B cell (primary cell): ENCODE results near the gene SPRYD3. TPM values are rescaled to one million over a fixed set of nuclear protein-coding genes. Genes with fewer than 3 reads are reported as not detected.

Experiments
- ATAC-seq: fragments of 200-7000 bp; cut with Tn5 transposase; one replicate; pipeline ENCODE4 v1.10.0; 2021; ENCODE audit warnings: low read depth, mild to moderate bottlenecking, moderate number of reproducible peaks, moderate library complexity
- CTCF ChIA-PET: fragments of 350-600 bp; sonication (Branson Sonifier 250); formaldehyde crosslinking; loops from one replicate; lab custom pipeline; 2021; ENCODE audit warnings: antibody characterized with exemption, inconsistent platforms; lab: Charles Lee
- POLR2A ChIA-PET: fragments of 350-600 bp; sonication (Branson Sonifier 250); formaldehyde crosslinking; loops from one replicate; lab custom pipeline; 2021; ENCODE audit warnings: antibody characterized with exemption; lab: Charles Lee
- DNase-seq: peaks from one replicate; pipeline ENCODE4 v3.0.0; 2013
- H2AFZ ChIP-seq: 2 replicates; pipeline ENCODE4 v1.6.1; 2012; ENCODE audit warnings: mild to moderate bottlenecking, low read depth, low read length; ENCODE audit not compliant: insufficient read depth, poor library complexity, severe bottlenecking
- H3K27ac ChIP-seq, 2 donors: 1 replicate in 1 of 2; 2 replicates in 1 of 2; pipeline ENCODE4 v1.5.1; 2012 to 2013; ENCODE audit warnings: low read length in 2 of 2, mild to moderate bottlenecking in 2 of 2, moderate library complexity in 1 of 2
- H3K27me3 ChIP-seq, 4 experiments: fragments of 200-600 bp in 1 of 4; sonication (generic) in 1 of 4; replicated peaks in 1 of 4; 1 replicate in 2 of 4; 2 replicates in 2 of 4; pipeline versions ENCODE4 v1.6.1 to v1.7.0; 2013 to 2016; ENCODE audit warnings: low read length in 3 of 4, mild to moderate bottlenecking in 2 of 4, mixed read lengths in 1 of 4, moderate library complexity in 1 of 4; ENCODE audit not compliant: insufficient read depth in 4 of 4, control insufficient read depth in 3 of 4; ENCODE audit errors: control extremely low read depth in 1 of 4
- H3K36me3 ChIP-seq, 2 experiments: replicated peaks in 1 of 2; 1 replicate in 1 of 2; 2 replicates in 1 of 2; pipeline versions ENCODE4 v1.6.1 to v1.7.1; 2013; ENCODE audit warnings: low read length in 1 of 2; ENCODE audit not compliant: insufficient read depth in 2 of 2, control insufficient read depth in 1 of 2; ENCODE audit errors: control extremely low read depth in 1 of 2, extremely low read depth in 1 of 2
- H3K4me1 ChIP-seq, 2 donors: fragments of 200-600 bp in 1 of 2; sonication (generic) in 1 of 2; 1 replicate in 1 of 2; 2 replicates in 1 of 2; pipeline versions ENCODE4 v1.5.1 to v1.6.1; 2013 to 2017; ENCODE audit warnings: low read length in 2 of 2; ENCODE audit not compliant: control insufficient read depth in 2 of 2, insufficient read depth in 2 of 2
- H3K4me2 ChIP-seq: replicated peaks from 2 replicates; pipeline ENCODE3; 2012; ENCODE audit warnings: mild to moderate bottlenecking, low read depth, low read length; ENCODE audit not compliant: poor library complexity, severe bottlenecking
- H3K4me3 ChIP-seq, 5 experiments: fragments of 200-600 bp in 1 of 5; sonication (generic) in 1 of 5; 1 replicate in 3 of 5; 2 replicates in 2 of 5; pipeline versions ENCODE4 v1.5.1 to v1.7.0; 2011 to 2016; ENCODE audit warnings: low read length in 4 of 5, mild to moderate bottlenecking in 4 of 5, low read depth in 2 of 5, control low read depth in 1 of 5, moderate library complexity in 1 of 5; ENCODE audit not compliant: insufficient read depth in 1 of 5; ENCODE audit errors: control extremely low read depth in 1 of 5, extremely low read depth in 1 of 5
- H3K79me2 ChIP-seq: fragments of 200-600 bp; sonication (generic); one replicate; pipeline ENCODE4 v1.6.0; 2016; ENCODE audit warnings: low read length; ENCODE audit not compliant: control insufficient read depth, insufficient read depth
- H3K9ac ChIP-seq: fragments of 200-600 bp; sonication (generic); 2 replicates; pipeline ENCODE4 v1.6.1; 2017; ENCODE audit warnings: mild to moderate bottlenecking, low read length, moderate library complexity
- H3K9me3 ChIP-seq, 3 donors: one replicate each; pipeline versions ENCODE4 v1.6.1 to v1.7.1; 2013; ENCODE audit warnings: low read length in 2 of 3; ENCODE audit not compliant: control insufficient read depth in 2 of 3, insufficient read depth in 1 of 3; ENCODE audit errors: control extremely low read depth in 1 of 3
- H4K20me1 ChIP-seq: 2 replicates; pipeline ENCODE4 v1.6.0; 2012; ENCODE audit warnings: mild to moderate bottlenecking, low read length; ENCODE audit not compliant: insufficient read depth, control insufficient read depth, poor library complexity, severe bottlenecking
- H3K27ac Mint-ChIP-seq: one replicate; pipeline ENCODE4 v1.8.0; 2021; ENCODE audit warnings: mixed read lengths
- H3K27me3 Mint-ChIP-seq: one replicate; pipeline ENCODE4 v1.8.0; 2021; ENCODE audit warnings: mixed read lengths
- H3K4me1 Mint-ChIP-seq: one replicate; pipeline ENCODE4 v1.8.0; 2021; ENCODE audit warnings: mixed read lengths
- H3K4me3 Mint-ChIP-seq: one replicate; pipeline ENCODE4 v1.8.0; 2021; ENCODE audit warnings: mixed read lengths
- H3K9me3 Mint-ChIP-seq: one replicate; pipeline ENCODE4 v1.8.0; 2022; ENCODE audit warnings: mixed read lengths; ENCODE audit not compliant: insufficient read depth
- EZH2 ChIP-seq: IDR thresholded peaks from 2 replicates; pipeline ENCODE4 v1.6.1; 2012; ENCODE audit warnings: borderline replicate concordance, low read depth, mild to moderate bottlenecking, moderate library complexity, low read length; ENCODE audit not compliant: insufficient read depth, poor library complexity, severe bottlenecking
- WGBS: methylation state at CpG from one replicate; pipeline ENCODE4 v1.1.5; 2013; ENCODE audit warnings: missing lambda C conversion rate; ENCODE audit not compliant: insufficient coverage; 5-methylcytosine and 5-hydroxymethylcytosine counted together
- intact Hi-C: fragments of 100-400 bp; cut with micrococcal nuclease; formaldehyde crosslinking; loops from one replicate; pipeline ENCODE4 v1.10.0; 2022
- polyA plus RNA-seq: library from polyadenylated mRNA; depleted of rRNA; stranded (reverse); fragments of >200 nt; gene quantifications from 2 replicates; pipeline ENCODE4 v1.2.3, GENCODE V29; 2012
- total RNA-seq, 2 donors: library from RNA; stranded (reverse); fragments of 120-200 nt in 1 of 2; gene quantifications; 1 replicate in 1 of 2; 2 replicates in 1 of 2; pipeline versions ENCODE4 v1.2.3 to v1.2.4, GENCODE V29; 2013 to 2022
- TF ChIP-seq, protein P1 (sequence below): fragments of 200-600 bp; IDR thresholded peaks from one replicate; pipeline ENCODE4 v1.8.0; 2022; ENCODE audit warnings: antibody characterized with exemption, mild to moderate bottlenecking

SPRYD3 gene
- total and polyA plus RNA-seq, 2 donors (not counting 1 experiment from before 2014, with no cell fraction given) = 15.9 to 43.3 TPM

DNA sequence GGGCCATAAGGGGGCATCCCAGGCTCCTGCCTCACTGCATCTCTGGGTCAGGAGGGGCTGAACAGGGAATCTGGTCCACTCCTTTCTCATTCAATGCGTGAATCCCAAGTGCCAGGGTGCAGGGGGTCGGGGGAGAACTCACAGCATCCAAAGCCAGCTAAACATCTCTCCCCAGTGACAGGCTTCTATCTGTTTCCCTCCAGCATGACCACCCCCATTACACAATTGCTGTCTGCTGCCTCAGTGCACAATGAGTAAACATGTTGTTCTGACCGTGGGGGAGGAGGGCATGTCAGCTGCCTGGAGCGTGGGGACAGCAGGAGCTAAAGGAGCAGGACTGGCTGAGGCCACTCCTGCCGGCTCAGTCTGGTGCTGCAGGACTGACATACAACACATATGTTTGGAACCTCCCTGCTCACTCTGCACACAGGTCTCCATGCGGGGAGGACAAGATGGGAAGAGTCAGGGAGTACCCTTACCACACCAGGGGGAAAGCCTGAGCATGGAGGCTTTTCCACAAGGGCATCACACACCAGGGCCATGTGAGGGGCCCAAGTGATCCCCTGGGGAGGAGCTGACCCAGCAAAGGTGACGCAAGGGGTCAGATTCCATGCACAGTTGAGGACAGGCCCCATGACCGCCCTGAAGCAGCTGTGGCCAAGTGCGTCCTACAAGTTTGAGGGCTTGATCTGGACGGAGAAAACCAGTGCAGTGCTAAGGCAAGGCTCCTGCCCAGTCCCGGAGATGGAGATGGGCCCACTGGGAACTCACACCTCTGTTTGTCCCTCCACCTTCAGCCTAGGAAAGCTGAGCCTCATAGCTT is 27.9 kb downstream of the SPRYD3 start:
- Histone ChIP-seq H3K27me3 (no peaks in the 10 kb centered on the region), H3K9me3 (no peaks in the 10 kb centered on the region), H3K79me2 (no peaks in the 10 kb centered on the region), H3K9ac (no peak overlapping the region), H3K36me3 (no peaks in the 10 kb centered on the region), H3K27ac (no peak overlapping the region), H3K4me2 (no peak overlapping the region), H3K4me1 (peaks cover 14 to 27% of the 10 kb centered on the region in 2 donors), H3K4me3 (no peak overlapping the region), H4K20me1 (no peaks in the 10 kb centered on the region), H2AFZ (no peak overlapping the region)
- ChIA-PET CTCF (interaction anchor here (1.0 to 1.4 kb wide), 2 partner anchors 15 to 48 kb away, joined by 3 to 5 read pairs; no protein-coding TSS in a partner anchor), POLR2A (no interaction called here)
- WGBS = 86% methylated on average over 10 of the region's 11 CpGs
- TF ChIP-seq EZH2 = no peak
- TF ChIP-seq, protein P1, sequence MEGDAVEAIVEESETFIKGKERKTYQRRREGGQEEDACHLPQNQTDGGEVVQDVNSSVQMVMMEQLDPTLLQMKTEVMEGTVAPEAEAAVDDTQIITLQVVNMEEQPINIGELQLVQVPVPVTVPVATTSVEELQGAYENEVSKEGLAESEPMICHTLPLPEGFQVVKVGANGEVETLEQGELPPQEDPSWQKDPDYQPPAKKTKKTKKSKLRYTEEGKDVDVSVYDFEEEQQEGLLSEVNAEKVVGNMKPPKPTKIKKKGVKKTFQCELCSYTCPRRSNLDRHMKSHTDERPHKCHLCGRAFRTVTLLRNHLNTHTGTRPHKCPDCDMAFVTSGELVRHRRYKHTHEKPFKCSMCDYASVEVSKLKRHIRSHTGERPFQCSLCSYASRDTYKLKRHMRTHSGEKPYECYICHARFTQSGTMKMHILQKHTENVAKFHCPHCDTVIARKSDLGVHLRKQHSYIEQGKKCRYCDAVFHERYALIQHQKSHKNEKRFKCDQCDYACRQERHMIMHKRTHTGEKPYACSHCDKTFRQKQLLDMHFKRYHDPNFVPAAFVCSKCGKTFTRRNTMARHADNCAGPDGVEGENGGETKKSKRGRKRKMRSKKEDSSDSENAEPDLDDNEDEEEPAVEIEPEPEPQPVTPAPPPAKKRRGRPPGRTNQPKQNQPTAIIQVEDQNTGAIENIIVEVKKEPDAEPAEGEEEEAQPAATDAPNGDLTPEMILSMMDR = no peak
- Mint-ChIP-seq H3K4me1 (peaks cover 20% of the 10 kb centered on the region), H3K27ac (peak overlapping the region; percentile 43), H3K27me3 (no peaks in the 10 kb centered on the region), H3K4me3 (no peak overlapping the region), H3K9me3 (no peaks in the 10 kb centered on the region)
- DNase-seq (no peak), ATAC-seq (no peak)
- intact Hi-C loops = loop anchor here (5.0 kb wide), 2 partner anchors 46 to 391 kb away; partner anchors contain the start of genes IGFBP6 and PRR13

DNA sequence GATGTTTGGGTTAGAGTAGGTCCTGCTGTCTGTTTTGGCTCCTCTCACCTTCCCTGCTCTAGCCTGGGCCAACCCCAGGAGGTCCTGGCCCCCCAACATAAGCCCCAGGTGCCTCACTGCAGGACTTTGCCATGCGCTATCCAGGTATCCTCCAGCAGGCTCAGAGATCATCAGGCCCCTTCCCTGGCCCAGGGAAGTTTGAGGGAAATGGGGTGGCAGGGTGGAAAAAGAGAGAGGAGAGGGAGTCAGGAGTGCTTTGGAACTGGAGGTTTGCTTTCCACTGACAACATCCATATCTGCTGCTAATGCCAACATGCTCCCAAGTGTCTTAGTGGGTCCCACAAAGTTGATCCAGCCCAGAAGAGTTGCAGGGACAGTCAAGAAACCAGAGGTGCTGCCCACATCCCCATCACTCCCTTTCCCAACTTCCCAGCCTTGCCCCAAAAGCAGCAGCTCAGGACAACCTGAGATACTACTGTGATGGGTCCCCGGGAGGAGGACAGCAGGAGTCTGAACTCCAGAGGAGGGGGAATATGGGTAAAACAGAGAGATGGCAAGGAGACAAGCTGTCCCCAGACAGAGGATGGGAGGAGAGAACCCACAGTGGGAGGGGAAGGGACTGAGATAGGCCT is 28.6 kb downstream of the SPRYD3 start:
- ATAC-seq (no peak), DNase-seq (no peak)
- Mint-ChIP-seq H3K27ac (no peak overlapping the region), H3K4me1 (peaks cover 21% of the 10 kb centered on the region), H3K4me3 (no peak overlapping the region), H3K9me3 (no peaks in the 10 kb centered on the region), H3K27me3 (no peaks in the 10 kb centered on the region)
- Histone ChIP-seq H3K36me3 (no peaks in the 10 kb centered on the region), H3K79me2 (no peaks in the 10 kb centered on the region), H3K9me3 (no peaks in the 10 kb centered on the region), H4K20me1 (no peaks in the 10 kb centered on the region), H3K4me1 (peaks cover 19 to 32% of the 10 kb centered on the region in 2 donors), H3K27me3 (peaks cover 0 to under 1% (median 0%) of the 10 kb centered on the region in 4 experiments), H3K4me2 (no peak overlapping the region), H2AFZ (no peak overlapping the region), H3K4me3 (no peak overlapping the region), H3K27ac (no peak overlapping the region), H3K9ac (no peak overlapping the region)
- CTCF ChIA-PET = interaction anchor here (1.4 kb wide), 1 partner anchor 15 kb away, joined by 5 read pairs; no protein-coding TSS in a partner anchor
- POLR2A ChIA-PET = no interaction called here
- TF ChIP-seq, protein P1 = no peak
- no peak for TF ChIP-seq EZH2
- intact Hi-C loops = loop anchor here (5.0 kb wide), 2 partner anchors 47 to 392 kb away; partner anchors contain the start of genes IGFBP6 and PRR13
- 100% methylated on average over 2 of the region's 2 CpGs for WGBS
